ENCODE measurements around the gene HIPK2.

Gene HIPK2

DNA sequence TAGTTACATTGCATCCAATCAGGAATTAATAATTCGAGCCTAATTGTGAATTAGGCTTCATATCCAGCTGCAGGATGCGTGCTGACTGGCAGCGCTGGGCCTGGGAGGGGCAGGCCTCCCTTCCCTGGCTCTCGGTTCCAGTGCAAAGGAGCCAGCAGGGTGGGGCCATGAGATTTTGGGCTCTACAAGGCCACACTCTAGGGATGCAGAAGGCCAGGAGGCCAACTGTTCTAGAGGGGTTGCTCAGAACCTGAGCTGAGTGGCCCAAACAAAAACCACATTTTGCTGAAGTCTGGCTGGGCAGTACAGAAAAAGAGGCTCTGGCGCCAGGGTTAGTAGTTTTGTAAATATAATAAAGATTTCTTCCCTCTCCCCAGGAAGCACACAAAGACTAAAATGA lies 182.0 kb downstream of the HIPK2 start:
- DNase-seq (ENCODE audit: low read depth in 2 of 2, low spot score in 1 of 2): no peak

DNA sequence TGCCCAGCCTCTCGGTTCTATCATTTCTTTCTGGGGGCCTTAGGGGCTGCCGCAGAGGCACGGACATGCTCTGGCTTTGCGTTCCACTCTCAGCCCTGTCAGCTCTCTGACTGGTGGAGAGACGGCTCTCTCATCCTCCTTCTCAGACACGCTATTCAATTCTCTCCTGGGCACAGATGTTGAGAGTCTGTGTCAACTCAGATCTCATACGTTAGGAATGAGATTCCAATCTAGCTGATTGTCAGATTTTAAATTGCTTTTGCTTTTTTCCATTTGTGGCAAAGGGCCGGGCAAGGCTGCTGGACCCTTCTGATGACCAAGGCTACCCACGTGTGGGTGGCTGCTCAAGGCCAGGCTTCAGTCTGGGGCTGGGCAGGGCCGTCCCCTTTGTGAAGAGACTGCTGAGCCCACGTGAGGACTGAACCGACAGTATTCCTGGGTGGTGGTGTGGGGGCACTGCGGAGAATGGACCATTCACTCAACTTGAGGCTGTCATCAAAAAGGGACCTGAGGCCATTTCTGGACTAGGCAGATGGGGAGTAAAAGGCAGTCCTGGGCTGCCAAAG lies 182.8 kb downstream of the HIPK2 start:
- no peak for DNase-seq (ENCODE audit: low read depth in 2 of 2, low spot score in 1 of 2)

DNA sequence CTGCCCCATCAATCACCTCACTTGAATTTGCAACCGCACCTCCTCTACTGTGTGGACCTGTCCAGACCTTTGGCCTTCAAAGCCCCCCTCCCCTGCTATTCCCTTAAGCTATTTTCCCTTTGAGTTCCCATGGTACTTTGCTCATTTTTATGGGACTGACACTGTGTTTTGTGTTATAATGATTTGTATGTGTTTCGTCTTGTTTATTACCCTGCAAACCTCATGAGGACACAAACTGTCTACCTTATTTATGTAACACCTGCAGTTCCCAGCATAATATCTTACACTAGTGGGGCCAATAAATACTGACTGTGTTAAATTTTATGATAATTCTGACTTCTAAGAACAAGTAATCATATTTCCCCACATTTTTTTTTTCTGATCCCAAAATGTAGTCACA lies 183.7 kb downstream of the HIPK2 start:
- DNase-seq (ENCODE audit: low read depth in 2 of 2, low spot score in 1 of 2): no peak

DNA sequence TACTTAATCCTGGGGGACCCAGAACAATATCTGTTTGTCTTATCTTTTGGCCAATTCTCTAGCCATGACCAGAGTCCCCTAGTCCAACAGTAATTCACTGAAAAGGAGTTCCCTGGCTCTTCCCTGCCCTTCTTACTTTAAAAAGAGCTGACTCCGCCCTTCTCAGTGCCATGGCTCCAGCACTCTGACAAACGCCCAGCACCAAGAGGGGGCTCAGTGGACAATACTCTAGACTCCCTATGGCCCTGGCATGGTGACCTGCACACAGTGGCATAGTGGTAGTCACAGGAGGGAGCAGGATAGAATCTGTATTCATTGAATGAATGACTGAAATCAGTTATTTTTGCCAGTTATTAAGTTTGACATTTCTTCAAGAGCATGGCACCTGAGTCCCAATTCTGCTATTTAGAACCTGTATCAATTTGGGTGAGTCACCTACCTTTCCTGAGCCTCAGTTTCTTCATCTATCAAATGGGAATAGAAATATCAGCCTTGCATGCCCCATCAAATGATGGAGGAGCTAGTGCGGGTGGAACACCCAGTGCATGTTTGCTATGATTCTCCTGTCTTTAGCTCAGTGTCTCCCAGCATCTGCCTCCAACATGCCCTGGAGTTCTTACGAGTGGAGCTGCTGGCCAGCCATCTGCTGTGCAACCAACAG lies 184.9 kb downstream of the HIPK2 start:
- DNase-seq (ENCODE audit: low read depth in 2 of 2, low spot score in 1 of 2): no peak

DNA sequence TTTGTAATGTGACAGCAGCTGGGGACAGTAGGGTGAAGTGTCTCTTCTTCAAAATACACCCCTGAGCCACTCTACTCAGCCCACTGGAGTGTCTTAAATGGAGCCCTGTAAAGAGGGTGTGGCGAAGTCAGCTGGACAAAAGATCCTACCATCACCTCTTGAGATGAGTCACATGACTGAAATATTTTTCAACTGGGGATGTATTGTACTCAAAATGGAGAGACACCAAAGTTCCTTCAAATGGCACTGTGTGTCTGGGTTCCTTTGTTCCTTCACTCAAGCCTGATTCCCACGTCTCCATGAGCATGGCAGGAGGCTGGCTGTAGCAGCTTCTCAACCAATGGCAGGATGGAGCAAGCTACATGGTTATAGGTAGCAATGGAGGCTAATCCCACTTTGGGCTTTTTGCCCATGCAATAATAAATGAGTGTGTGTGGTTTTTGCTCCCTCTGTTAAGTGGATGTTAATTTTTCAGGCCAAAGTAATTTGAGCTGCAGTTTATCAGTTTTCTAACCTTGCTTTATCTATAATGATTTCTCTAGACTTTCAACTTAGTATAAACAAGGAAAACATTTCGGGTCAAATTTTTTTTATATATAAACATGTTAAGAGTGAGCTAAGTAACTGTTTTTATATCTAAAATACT lies 186.1 kb downstream of the HIPK2 start:
- DNase-seq (ENCODE audit: low read depth in 2 of 2, low spot score in 1 of 2): no peak

DNA sequence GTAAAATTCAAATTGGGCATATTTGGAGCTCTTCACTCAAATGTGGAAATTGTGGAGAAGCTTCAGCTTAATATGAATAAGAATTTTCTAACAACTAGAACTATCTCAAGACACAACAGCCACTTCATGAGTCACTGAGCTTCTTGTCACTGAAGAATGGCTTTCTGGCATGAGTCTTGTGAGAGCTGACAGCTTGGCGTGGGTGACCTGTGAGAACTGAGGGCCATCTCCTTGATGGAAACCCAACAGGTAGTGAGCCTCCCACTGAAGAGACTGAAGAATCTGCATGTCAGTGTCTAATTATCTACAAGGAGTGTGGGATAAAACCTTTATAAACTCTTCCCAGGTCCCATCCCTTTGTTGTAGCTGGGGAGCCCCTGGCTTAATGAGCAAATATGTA lies 188.3 kb downstream of the HIPK2 start:
- no peak for DNase-seq (ENCODE audit: low read depth in 2 of 2, low spot score in 1 of 2)

DNA sequence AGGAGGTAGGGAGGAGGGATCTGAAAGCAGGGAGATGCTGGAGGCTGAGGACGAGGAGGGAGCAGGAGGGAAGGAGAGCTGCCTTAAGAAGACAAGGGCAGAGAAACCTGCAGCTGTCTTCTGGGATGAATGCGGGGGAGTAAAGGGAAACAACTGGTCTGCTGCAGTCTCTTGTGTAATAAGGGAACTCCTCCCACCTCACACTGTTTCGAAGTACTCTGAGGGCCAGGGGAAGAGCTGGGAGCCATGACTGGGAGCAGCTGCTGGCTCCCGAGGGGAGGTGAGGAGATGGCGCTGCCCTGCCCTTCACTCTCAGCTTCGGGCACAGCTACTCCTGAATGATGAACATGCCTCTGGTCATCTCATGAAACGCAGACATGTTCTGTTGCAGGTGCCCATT lies 189.2 kb downstream of the HIPK2 start:
- DNase-seq (ENCODE audit: low read depth in 2 of 2, low spot score in 1 of 2): no peak

DNA sequence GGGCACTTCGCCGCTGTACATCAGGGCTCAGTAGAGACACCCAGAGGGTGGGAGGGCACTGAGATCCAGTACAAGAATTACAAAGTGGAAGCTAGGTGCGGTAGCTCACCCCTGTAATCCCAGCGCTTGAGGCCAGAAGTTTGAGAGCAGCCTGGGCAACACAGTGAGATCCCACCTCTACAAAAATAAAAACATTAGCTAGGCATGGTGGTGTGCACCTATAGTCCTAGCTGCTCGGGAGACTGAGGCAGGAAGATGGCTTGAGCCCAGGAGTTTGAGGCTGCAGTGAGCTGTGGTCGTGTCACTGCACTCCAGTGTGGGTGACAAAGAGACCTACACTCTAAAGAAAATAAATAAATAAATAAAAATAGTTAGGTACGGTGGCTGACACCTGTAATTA lies 190.3 kb downstream of the HIPK2 start:
- DNase-seq (ENCODE audit: low read depth in 2 of 2, low spot score in 1 of 2): no peak

DNA sequence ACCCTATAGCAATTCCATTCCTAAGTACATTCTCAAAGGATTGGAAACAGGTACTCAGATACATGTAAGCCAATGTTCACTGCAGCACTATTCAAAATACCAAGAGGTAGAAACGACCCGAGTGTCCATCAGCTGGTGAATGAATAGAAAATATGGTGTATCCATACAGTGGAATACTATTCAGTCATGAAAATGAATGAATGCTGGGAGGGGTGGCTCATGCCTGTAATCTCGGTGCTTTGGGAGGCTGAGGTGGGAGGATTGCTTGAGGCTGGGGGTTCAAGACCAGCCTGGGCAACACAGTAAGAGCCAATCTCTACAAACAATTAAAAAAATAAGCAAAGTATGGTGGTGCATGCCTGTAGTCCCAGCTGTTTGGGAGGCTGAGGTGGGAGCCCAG lies 191.5 kb downstream of the HIPK2 start:
- no peak for DNase-seq (ENCODE audit: low read depth in 2 of 2, low spot score in 1 of 2)

DNA sequence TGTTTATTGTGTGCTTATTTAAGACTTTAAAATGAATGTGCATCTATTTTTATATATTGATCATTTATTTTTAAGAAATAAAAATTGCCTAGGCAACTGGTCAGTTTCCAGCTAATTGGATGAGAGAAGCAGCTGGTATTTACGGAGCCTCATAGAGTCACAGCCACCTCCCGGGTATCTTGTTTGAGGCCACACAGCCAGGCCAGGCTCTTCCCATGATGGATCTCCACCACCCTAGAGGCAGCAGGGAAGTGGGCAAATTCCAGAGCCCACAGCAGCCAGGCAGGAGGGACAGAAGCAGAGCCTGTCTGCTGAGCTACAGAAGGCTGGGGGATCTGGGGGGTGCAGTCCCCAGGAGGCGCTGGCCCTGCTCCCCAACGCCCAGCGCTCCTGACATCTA lies 192.8 kb downstream of the HIPK2 start:
- DNase-seq (ENCODE audit: low read depth in 2 of 2, low spot score in 1 of 2): no peak

DNA sequence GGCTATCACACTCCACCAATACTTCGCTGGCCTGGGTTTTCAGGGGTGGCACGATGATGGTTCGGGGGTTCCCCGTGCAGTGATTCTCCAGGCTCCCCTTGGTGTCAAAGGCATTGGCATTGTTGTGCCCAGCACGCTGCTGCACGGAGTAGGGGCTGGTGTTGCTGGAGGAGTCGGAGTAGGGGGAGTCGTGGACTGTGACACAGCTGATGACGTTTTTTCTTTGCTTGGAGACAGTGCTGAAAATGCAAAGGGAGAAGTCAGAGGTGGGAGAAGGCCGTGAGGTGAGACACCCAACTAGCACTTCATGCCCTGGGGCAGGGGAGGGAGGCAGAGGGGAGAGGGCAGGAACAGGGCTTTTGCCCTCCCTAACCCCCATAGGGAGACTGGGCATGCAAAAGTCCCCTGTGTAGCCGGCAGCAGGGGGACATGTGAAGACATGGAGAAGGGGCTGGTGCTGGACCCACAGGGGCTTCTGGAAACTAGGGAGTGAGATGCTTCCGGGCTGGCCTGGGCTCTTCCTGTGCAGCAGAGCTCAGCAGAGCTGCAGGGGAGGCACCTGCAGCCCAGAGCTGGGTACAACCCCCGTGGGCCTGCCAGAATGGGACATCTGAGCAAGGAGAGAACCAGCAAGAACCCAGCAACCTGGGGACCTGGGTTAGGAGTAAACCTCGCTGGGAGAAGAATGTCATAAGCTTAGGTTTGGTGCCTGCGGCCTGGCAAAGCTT lies 193.8 kb downstream of the HIPK2 start:
- DNase-seq (ENCODE audit: low read depth in 2 of 2, low spot score in 1 of 2): no peak

DNA sequence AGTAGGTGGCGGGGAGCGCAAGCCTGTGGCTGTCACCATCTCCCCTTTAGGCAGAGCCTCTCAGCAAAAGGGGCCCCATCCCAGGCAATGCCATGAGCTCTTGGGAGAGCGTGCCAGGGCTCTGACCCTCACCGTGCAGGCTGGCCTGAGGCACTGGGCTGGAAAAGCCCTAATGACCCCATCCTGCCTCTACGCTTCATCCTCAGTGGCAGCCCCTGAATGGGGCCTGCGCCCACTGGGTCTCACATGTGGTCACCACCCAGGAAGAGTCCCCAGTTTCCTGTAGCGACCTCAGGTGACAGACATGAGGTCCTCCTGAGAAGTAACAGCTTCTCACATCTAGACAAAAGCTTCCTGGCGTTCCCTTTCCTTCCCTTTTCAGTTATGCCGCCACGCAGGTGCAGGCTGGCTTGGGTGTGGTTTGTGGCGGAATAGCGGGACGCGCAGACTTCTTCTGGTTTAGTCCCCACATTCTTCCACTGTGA lies 195.1 kb downstream of the HIPK2 start:
- no peak for DNase-seq (ENCODE audit: low read depth in 2 of 2, low spot score in 1 of 2)

DNA sequence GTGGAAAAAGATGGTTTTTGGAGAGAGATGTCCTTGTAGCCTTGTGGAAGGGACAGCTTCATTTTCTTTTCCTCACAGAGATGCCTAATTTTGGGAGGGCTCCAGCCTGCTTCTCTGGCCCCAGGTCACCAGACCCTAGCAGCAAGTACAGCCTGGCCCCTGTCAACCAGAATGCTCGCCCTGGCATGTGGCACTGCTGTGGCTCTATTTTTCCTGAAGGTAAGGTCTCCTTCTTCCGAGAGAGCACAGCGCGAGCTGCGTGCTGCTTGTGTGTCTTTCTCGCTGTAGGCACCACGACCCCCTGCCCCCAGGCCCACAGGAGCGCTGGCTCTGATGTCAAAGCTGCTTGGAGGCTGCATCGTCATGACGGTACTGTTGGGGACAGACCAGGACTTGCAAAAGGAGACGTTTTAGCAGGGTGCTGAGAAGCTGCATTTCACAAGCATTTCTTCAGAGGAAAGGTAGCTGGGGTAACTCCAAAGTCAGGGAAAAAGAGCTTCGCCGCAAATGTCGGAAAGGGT lies 195.6 kb downstream of the HIPK2 start:
- no peak for DNase-seq (ENCODE audit: low read depth in 2 of 2, low spot score in 1 of 2)

DNA sequence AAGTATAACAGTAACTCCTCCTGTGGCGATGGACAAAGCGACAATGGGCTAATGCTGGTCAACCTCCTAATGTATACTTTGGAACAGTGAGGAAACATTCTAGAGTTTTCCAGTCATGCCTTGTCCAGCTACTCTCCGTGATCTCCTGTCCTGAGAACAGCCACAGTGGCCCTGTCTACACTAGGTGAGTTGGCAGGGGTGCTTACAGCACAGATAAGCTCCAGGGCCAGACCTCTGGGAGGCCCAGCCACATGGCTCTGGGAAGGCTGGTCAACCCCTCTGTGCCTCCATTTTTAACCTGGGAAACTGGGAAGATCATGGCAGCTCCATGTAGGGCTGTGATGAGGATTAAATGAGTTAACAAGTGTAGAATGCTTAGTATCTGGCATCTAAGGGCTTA lies 197.4 kb downstream of the HIPK2 start:
- DNase-seq (ENCODE audit: low read depth in 2 of 2, low spot score in 1 of 2): no peak

DNA sequence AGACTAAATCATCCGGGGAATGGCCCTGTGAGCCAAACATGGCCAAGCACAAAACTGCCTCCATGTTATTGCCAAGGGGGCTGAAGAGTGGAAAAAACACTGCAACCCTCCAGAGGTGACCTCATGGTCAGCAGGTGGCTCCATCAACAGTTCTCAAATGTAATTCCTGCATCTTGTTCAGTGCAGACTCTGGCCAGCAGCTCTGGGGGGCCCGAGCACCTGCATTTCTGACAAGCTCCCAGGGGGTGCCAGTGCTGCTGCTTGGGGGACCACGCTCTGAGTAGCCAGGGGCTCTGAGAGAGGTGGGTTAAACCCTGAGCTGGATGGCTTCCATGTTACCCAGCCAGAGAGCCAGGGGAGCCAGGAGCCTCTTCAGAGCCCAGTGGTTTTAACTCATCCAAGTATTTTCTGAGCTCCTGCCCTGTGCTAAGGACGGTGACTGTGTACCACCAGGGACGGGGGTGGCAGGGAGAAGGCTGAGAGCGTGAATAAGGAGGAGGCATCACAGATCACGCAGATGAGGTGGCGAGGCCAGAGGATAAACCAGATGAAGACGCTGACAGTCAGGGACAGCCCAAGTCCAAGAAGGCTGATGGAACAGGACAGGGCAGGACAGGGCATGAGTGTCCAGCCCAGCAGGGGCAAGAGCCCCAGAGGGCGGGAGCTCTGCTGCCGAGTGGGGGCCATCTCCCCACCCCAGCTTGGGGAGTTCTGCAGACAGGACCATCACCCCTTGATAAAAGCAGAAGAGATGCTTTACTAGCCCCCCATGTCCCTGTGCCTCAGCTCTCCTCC lies 201.4 kb downstream of the HIPK2 start:
- no peak for DNase-seq (ENCODE audit: low read depth in 2 of 2, low spot score in 1 of 2)

DNA sequence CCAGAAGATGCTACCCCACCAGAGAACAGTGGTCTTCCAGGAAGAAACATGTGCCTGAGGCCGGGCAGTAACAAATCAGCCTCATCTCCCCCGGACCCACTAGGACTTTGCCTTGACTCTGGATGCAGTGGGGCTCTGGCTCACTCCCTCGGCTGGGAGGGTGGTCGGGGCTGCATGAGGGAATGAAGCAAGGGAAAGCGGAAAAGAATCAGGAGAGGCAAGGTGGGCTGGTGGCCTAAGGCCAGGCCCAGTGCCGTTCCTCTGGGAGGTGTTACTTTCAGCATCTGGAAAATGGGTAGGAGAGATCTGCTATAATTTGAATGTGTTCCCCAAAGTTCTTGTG lies 202.5 kb downstream of the HIPK2 start:
- DNase-seq (ENCODE audit: low read depth in 2 of 2, low spot score in 1 of 2): no peak

DNA sequence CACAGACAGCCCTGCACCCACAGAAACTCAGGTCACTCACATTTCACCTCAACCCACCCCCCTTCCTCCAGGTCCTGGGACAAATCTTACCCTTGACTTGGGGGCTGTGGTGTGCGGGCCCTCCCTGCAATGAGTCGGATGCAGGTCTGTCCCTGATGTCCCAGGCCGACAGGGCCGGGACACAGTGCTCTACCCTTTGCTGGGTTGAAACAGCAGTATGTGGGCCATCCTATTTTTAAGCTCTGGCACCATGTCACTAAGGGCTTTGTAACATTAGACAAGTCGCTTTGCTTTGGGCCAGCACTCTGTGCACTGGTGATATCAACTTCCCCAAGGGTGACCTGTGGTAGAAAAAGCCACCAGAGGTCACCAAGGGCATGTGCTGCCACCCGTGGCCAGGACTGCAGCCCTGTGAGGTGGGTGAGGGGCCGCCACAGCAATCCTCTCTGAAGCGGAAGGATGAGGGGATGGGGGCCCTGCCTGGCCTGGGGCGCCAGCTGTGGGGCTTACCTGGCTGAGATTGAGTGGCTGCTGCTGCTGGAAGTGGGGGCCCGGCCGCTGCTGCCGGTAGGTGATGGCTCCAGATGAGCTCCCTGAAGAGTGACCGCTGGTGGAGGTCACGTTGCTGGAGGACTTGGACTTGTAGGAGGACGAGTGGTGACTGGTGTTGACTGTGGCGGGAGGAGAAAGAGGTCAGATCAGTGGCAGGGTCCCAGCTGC lies 203.0 kb downstream of the HIPK2 start:
- DNase-seq (ENCODE audit: low read depth in 2 of 2, low spot score in 1 of 2): no peak

DNA sequence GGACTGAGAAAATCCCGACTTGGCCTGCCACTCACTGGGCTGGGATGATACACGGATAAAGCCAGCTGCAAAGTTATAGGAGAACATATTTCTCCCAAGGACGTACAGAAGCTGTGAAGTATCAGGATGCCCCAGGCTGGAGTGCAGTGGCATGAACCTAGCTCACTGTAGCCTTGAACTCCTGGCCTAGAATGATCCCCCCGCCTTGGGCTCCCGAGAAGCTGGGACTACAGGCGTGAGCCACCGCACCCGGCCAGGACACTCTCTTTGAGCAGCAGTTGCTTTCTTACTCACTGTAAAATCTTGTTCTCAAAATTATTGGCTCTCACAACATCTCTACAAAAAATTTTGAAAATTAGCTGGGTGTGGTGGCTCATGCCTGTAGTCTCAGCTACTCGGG lies 203.9 kb downstream of the HIPK2 start:
- DNase-seq (ENCODE audit: low read depth in 2 of 2, low spot score in 1 of 2): no peak

DNA sequence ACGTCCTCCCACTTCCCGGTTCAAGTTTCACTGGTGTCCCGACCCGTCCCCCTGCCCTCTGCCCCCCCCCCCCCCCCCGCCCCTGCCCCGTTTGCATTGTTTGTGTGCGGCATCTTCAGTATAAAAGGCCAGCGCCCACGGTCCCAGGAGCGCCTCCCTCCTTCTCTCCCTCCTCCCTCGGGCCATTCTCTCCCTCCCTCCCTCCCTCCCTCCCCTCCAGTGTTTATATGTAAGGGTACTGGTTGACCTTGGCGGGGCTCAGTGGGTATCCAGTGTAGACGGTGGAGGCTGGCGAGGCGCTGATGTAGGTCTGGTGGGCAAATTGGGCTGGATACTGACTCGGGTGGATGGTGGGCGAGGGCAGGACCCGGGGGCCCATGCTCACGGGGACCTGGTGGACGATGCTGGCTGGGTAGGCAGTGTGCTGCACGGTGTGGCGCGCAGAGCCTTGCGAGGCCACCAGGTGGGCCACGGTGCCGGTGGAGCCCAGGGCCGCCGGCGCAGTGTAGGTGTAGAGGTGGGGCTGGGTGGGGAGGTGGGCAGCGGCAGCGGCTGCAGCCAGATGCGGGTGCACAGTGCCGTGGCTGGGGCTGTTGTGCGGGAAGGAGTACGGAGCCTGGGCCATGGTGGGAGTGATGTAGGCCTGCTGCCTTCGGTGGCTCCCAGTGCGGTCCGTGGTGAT lies 205.0 kb downstream of the HIPK2 start:
- DNase-seq (ENCODE audit: low read depth in 2 of 2, low spot score in 1 of 2): no peak

DNA sequence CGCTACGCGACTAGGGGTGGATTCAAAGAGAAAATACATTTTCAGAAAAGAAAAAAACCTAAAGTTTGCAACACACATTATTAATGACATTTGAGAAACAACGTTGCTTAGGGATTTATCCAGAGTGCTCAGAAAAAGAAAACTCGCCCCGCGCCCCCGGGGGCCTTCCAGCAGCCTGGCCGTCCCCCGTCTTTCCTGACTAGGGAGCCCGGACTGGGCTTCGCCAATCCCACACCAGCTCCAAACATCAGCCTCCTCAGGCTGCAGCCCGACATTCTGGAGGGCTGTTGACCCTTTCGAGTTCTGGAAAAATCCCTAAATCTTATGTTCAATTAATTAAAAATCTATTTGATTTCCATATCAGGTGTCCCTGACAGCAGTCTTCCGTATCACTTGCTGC lies 205.7 kb downstream of the HIPK2 start:
- DNase-seq (ENCODE audit: low read depth in 2 of 2, low spot score in 1 of 2): no peak

Data from stimulated activated CD8-positive, alpha-beta memory T cell treated with anti-CD3 and anti-CD28 coated beads, Interleukin-4, amount 100 ng/mL, for 1 hour (primary cell).